HG03196 (cell line): ENCODE results near the gene NOB1.
A peak's percentile ranks its signal among the peaks of the same experiment; 100 is the strongest.
"Not testable (repeated sequence)": the region's sequence is repeated elsewhere in the genome, so short reads cannot be mapped to it uniquely, and the experiment has no call there.

Experiments
- ATAC-seq: cut with Tn5 transposase; IDR thresholded peaks from one replicate; pipeline ENCODE4 v1.9.1; 2021; ENCODE audit not compliant: unreplicated experiment

The NOB1 gene

DNA sequence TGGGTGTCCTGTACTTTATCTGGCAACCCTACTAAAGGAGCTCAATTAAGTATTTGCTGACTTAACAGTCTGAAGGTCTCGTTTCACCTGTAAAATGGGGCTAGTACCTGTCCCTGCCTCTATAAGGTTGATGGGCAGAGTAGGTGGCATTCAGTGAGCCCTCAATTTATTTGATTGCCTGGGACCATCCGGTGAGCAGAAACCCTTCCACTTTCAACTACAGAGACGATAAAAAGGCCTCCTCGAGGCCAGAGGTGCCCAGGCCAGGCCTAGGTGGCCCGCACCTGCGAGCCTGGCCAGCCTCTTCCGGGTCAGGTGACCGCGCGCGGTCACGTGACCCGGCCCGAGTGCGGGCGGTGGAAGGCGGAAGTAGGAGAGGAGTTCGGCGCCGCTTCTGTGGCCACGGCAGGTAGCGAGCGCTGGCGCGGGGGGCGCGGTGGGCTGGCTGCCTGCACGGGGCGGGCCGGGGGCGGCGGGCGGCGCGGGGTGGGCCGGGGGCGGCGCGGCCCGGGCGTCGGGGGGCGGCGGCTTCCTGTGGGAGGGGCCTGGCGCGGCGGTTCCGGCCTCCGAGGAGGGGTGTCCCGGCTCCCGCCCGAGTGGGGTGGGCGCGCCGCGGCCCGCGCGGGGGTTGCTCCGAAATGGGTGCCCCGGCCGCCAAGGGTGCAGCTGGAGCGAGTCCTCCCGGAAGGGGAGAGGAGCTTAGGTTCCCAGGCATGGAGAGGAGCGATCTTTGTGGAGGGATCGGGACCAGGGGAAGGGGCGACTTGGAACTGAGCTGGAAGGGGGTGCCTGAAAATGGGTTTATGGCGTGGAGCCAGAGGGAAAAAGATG, 7.5 kb upstream of the NOB1 start, which contains the start of gene WWP2:
Gene WWP2 (plus strand): TSS at position 350 of the 831 bp plus-strand sequence. CDS start 24,679 bp downstream, outside the sequence.
- peak; percentile 57 for ATAC-seq

DNA sequence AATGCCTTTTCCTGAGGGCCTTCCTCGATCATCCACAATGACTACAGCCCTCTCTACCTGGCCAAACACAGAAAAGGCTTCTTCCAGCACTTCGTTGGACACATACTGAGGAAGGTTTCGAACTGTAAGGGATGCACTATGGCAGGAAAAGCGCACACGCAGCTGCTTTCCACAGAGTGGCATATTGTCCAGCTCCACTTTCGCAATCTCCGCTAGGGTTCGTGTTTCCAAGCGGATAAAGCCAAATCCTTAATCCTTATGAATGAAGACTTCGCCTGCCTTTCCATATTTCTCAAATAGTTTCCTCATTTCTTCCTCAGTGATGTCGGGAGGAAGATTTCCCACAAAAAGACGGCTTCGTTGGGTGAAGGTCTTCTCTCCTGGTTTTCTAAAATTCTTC, 2.6 kb upstream of the NOB1 start:
- not testable (repeated sequence) for ATAC-seq

DNA sequence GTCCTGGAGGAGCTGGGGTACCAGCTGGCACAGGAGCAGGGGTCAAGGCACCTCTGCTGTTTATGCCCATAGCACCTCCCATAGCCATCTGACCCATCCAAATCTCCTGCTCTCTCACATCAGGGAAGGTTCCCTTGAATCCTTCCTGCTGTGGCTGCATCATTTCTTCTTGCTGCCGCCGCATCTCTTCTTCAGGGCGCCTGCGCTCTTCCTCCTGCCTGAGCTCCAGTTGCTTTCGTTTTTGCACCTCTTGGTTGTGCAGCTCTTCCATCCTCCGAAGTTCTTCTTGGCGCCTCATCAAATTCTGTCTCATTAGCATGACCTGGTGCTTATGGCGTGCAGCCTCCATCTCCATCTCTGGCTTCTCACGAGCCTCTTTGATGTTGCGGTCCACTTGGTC, 2.0 kb upstream of the NOB1 start:
- no peak for ATAC-seq

DNA sequence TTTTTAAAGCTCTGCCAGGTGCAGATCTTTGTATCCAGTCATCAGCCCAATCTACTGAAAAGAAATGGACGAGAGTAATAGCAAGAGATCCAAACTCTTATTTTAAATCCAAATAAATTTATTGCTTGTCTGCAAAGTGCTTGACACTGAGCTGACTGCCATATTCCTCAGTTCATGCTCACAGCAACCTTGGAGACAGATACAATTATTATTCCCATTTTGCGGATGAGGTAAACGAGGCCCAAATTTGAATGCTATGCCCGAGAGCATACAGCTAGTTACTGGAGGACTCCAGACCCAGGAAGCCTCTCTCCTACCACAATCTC, 620 bp downstream of the NOB1 start:
- no peak for ATAC-seq

DNA sequence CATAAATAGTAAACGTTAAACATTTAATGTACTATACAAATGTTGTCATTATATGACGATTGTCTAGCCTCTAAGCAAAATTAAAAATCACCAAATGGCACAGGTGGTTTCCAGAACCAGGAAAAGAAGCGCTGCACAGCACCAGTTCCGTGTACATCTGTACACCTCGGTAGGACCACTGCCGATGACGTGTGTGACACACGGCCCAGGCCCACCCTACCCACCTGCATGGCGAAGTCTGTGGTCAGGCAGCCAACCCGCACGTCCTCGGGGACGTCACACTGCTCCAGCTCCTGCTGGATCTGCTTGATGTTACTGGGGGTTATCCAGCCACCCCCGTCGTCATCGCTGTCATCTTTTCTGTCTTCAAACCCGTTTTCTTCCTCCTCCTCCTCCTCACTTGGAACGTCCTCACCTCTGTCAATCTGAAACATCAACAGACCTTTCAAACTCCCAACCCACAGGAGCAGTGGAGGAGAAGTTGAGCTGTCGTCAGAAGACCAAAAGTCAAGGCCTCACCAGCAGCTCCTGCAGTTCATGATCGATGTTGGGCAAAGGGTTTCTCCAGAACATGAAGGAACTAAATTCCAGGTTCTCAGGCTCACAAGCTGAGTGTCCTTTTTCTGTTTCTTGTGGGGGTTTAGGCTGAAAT, 5.9 kb downstream of the NOB1 start:
- no peak for ATAC-seq

DNA sequence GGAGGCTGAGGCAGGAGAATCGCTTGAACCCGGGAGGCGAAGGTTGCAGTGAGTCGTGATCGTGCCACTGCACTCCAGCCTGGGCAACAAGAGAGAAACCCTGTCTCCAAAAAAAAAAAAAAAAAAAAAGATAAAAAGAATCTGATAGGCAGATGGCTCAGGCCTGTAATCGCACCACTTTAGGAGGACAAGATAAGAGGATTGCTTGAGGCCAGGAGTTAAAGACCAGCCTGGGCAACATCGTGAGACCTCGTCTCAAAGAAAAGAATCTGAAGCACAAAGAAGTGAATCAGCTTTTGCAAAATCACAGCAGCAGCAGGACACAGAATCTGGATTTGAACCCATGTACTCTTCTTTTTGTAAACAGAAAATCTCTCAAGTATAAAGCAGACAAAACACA, 7.6 kb downstream of the NOB1 start:
- ATAC-seq = no peak

DNA sequence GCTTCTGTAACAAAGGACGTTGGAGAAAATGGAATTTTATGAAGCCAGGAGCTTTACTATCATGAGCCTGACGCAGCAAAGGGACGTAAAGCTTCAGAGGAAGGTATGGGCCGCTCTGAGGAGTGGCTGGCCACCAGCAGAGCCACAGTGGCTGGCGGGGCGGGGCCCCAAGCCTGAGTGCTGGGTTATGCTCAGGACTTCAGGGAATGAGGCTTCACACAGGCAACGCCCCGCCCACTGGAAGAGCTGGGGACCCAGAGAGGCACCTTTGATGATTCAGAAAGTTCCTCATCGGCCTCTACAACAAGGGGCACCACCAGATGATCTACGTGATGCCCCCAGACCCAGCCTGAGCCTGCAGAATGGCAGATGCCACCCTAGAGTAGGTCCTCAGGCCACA, 8.8 kb downstream of the NOB1 start:
- ATAC-seq = no peak

DNA sequence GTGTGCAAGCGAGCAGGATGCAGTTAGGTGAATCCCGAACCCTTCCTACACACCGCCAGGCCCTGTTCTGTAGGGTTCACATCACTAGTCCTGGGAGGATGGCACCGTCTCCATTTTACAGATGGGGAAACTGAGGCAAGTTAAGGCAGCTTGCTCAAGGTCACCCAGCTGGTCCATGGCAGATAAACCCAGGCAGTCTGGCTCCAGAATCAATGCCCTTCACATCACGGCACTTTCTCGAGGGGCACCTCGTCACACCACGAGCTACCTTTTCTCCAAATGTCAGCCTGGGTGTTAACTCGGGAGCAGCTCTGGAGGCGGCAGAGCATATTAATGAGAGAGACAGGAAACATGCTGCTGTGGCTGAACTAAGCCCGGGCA, 9.5 kb downstream of the NOB1 start:
- ATAC-seq = no peak

DNA sequence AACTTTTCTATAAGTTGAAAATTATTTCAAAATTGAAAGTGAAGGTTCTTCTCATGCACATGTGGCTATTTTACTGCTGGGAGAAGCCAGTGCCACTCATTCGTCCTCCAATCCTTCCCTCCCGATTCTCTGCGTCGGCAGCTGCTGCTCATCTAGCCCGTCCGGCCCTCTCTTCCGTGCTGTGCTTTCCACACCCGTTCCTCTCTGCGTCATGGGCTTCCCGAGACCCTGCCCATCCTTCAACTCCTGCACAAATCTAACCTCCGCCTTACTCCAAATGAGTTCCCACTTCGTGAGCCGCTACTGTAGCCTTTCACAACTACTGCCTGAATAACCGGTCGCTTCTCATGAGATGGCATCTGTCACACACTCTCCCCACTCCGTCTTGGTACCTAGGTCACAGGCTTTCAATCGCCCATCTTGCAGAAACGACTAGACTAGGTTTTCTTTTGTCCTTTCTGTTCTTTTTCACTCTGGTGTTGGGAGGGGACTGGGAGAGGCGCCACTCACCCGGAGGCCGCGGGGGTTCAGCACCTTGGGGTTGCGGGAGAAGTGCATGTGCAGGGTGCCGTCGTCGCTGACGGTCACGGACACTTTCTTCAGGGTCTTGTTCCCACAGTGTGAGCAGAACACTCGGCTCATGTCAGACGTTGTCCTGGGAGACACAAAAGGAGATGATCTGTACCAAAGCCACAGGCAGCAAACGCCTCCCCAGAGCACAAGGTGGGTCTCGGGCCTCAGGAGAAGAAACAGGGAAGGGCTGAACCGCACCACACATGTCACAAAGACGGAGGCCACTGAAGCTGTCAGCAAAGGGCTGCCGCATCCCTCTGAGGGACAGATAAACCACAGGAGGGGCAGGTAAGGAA, 10.1 kb downstream of the NOB1 start:
- no peak for ATAC-seq

DNA sequence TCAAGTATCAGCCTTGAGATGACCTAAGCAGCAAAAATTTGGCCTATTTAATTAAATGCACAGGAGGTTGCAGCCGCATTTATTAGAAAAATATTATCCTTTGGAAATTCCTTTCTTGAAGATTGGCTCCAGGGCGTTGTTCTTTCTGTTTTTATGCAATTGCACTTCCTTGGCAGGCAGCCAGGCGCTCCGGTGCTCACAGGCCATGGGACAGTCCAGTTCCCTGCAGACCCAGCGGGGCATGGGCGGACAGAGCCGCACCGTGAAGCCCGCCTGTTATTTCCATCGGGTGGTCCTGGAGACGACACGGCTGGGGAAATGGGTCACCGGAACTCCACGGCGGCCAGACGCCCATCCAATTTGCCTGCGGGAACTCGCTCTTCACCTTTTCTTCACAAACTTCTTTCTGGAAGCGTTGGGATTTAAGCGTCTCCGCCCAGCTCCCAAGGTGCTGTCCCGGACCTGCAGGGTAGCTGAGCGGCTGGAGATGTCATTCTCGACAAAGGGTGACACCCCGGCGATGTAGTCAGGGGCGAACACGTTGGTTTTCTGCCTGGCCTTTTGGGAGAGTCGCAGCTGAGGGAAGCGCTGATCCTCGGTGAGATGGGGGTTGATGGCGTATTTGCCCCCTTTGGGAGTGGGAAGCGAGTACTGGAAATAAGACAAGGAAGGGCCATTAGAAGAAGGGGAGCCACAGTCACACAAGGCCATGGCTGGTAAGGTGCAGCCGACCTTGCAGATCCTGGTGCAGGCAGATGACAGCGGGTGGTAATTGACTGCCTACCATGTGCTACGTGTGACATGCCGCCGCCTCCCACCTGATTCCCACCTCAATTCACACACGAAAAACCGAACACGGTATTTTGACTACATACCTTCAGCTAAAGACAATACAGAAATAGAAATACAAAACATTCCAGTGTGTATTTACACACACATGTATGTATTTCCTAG, 12.5 kb downstream of the NOB1 start:
- ATAC-seq = no peak

DNA sequence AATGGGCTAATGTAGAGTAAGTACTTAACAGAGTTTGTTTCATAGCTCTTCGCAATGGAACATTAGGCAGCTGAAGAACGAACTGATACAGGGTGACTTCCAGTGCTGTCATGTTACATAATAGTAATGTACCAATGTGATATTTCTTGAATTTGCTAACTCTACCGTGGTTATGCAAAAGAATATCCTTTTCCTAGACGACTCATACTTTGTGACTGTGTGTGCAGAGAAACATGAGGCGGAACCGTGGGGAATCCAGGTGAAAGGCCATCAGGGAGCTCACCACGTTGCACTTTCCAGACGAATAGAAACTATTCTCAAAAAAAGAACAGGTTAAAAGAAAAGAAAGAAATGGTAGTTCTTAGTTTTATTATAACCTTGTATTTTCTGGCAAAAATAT, 13.2 kb downstream of the NOB1 start:
- ATAC-seq = no peak

DNA sequence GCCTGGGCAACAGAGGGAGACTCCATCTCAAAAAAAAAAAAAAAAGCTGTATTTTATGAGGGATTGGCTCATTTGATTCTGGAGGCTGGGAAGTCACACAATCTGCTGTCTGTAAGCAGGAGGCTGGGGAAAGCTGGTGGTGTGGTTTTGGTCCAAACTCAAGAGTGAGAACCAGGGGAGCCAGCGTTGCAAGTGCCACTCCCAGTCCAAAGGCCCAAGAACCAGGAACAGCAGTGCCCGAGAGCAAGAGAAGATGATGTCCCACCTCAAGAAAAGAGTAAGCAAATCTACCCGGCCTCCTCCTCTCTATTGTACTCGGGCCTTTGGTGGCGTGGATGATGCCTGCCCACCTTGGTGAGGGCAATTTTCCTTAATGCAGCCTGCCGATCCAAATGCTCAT, 22.6 kb downstream of the NOB1 start:
- no peak for ATAC-seq

DNA sequence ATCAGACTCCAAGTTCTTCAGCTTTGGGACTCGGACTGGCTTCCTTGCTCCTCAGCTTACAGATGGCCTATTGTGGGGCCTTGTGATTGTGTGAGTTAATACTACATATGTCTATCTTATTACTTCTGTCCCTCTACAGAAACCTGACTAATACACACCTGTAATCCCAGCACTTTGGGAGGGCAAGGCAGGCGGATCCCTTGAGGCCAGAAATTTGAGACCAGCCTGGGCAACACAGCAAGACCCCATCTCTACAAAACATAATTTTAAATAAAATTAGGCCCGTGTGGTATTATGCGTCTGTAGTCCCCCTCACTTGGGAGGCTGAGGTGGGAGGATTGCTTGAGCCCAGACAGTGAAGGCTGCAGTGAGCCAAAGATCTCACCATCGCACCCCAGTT, 23.4 kb downstream of the NOB1 start:
- not testable (repeated sequence) for ATAC-seq

DNA sequence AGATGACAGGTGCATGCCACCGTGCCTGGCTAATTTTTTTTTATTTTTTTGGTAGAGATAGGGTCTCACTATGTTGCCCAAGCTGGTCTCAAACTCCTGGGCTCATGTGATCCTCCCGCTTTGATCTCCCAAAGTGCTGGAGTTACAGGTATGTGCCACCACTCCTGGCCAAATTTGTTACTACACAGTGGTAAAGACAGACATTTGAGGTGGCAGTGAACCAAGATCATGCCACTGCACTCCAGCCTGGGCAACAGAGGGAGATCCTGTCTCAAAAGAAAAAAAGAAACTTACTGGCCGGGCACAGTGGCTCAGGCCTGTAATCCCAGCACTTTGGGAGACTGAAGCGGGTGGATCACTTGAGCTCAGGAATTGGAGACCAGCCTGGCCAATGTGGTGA, 25.7 kb downstream of the NOB1 start:
- ATAC-seq = not testable (repeated sequence)

DNA sequence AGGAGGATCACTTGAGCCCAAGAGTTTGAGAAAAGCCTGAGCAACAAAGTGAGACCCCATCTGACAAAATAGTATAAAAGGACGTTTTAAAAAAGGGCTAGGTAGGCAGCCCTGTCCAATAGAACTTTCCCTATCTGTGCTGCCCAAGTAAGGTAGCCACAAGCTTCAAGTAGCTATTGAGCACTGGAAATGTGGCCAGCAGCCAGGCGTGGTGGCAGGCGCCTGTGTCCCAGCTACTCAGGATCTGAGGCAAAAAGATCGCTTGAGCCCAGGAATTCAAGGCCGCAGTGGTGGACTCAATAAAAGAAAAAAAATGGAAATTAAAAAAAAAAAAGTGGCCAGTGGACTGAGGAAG, 26.8 kb downstream of the NOB1 start:
- no peak for ATAC-seq

DNA sequence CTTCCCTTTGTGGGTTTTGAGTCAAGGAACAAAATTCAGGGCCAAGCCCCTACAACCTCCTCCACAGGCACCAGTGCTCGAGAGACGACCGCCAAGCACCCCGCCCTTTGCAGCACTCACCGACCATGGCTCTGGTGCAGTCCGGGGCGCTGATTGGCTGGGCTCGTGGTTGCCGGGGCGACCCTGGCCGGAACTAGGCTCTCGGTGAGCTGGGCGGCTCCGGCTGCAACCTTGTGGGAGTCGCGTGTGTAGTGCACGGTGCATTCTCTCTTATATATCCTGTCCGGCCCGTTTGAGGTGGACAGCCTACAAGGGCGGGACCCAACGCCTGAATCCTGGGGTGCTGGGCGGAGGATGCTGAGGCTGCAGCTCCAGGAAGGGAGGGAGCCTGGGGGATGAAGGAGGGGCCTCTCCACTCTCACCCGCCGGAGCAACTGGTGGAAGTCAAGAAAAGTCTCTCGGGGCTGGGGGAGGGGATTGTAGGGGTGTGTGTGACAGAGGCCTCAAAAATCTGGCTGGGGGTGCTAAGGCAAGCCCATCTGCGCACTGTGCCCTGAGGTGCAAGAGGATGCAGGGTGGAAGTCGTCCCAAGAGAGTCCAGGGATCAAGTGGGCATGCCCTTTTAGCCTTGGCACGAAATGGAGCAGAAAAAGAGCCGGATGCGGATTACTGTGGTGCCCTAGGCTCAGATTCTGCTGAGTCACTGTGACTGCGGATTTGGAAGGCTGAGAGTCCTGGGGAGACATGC, 28.2 kb downstream of the NOB1 start, which contains the start of gene NQO1:
Gene NQO1 (minus strand): TSS at position 248 of the 748 bp plus-strand sequence. CDS start 121 bp downstream, at position 127.
- peak; percentile 92 for ATAC-seq

DNA sequence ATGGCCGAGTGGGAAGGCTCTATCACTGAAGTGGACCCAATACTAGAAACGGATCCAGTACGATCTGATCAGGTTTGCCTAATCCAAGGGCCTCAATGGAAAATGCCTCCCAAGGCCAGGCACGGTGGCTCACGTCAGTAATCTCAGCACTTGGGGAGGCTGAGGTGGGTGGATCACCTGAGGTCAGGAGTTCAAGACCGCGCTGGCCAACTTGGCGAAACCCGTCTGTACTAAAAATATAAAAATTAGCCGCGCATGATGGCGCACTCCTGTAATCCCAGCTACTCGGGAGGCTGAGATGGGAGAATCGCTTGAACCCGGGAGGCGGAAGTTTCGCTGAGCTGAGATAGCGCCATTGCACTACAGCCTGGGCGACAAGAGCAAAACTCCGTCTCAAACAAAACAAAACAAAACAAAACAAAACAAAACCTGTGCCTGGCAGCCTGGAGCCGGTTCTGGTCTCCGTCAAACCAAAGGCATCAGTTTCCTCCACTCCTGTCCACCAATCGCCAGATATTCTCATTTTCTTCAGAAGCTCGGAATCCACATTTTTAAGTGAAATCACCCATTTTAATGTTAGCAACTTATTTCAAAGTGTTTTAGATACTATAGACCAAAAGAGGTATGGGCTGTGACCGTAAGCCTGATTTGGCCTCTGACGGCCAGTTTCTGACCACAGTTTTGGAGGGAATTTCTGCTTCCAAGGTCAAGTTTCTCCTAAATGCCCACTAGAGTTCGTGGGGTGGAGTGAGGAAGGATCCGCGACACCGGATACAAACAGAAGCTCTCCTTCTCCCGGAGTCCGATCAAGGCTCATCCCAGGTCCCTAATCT, 29.0 kb downstream of the NOB1 start:
- no peak for ATAC-seq

DNA sequence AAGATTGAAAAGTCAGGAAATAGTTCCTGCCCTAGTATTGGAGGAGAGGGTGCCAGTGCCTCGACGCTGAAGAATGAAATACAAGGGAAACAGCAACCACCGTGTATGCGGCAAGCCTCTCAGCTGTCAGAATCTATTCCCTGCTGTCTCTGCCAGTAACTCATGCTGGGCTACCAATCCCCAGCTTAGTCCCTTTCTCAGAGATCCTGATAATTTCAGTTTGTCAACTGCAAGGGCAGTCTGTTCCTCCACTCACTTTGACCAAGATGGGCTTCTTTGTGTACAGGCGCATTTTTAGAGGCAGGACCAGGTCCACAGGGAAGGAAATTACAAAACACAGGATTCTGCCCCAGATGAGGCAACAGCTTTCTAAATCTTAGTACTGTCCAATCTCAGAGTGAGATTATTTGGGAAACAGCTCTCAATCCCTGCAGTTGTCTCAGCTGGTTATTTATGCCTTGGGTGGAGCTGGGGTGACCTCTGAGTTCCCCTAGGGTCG, 29.7 kb downstream of the NOB1 start:
- no peak for ATAC-seq

DNA sequence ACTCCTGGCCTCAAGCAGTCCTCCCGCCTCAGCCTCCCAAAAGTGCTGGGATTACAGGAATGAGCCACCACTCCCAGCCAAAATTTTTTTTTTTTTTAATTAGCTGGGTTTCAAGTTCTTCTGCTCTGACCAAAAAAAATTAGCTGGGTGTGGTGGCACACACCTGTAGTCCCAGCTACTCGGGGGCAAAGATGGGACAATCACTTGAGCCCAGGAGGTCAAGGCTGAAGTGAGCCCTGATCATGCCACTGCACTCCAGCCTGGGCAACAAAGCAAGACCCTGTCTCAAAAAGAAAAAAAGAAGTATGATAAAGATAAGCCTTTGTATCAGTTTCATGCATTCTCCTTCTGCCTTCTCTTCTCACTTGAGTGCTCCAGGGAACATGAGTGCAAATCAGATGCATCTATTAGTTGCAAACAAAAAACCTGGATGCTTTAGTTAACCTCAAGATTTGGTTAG, 30.3 kb downstream of the NOB1 start:
- ATAC-seq = no peak
